NCI-H1436 (cell line): ENCODE data around the gene NUAK1.

ENCODE experiments used
- DNase-seq: peaks from one replicate; lab custom pipeline; 2025; lab: John Stamatoyannopoulos, UW

The NUAK1 gene

DNA sequence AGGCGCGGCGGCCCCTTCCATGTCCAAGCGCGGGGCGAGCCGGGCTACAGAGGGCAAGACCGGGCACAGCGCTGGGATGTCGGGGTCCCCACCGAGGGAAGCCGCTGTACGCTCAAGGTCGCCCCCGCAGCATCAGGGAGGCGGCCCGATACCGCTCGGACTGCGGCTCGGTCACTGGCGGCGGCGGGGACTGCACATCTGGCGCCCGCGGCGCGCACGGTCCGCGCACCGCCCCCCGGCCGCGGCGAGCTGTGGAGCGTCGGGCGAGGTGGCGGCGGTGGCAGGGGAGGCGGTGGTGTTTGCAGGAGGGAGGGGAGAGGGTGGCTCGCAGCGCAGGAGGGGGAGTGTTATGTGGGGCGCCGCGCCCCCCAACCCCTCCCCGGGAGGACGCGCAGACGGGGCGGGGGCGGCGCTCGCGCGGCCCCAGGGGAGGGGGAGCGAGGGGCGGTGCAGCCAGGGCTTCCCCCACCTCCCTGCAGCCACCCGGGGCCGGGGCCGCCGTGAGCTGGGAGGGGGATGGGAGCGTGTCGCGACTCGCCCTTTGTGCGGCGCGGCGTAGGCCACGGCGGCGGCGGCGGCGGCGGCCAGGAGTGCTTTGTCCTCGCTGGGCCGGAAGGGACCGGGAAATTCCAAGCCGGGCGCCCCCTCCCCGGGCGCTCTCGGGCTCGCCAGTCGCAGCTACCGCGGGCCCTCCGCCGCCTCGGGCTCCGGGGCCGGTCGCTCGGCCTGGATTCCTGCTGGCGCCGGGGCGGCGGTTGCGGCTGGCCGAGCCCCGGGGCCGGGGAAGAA lies at the start of gene NUAK1:
Gene NUAK1, minus strand, starts transcription at position 322 of the 789 bp plus-strand sequence. Its CDS starts 301 bp downstream, at position 21.
- peak; percentile 82 for DNase-seq

DNA sequence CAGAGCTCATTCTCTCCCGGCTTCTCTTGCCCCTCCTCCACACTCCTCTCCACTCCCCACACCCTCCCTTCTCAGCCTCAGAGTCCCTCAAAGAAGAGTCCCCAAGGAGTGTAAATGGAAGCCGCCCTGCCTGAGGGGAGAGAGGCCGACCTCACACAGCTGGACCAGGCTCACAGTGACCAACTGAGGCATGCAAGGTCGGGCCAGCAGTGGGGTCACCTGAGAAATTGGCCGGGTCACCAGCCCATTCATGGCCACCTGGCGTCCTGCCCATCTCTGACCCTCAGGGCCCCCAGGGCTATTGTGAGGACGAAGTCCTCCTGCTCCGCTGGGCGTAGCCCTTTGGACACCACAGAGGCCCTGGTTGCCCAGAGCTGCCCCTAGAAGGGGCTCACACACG lies 49.5 kb upstream of the NUAK1 start:
- DNase-seq = no peak

GRCh38 chr12:106187842-106188241 lies 49.1 kb upstream of the NUAK1 start:
- no peak for DNase-seq

DNA sequence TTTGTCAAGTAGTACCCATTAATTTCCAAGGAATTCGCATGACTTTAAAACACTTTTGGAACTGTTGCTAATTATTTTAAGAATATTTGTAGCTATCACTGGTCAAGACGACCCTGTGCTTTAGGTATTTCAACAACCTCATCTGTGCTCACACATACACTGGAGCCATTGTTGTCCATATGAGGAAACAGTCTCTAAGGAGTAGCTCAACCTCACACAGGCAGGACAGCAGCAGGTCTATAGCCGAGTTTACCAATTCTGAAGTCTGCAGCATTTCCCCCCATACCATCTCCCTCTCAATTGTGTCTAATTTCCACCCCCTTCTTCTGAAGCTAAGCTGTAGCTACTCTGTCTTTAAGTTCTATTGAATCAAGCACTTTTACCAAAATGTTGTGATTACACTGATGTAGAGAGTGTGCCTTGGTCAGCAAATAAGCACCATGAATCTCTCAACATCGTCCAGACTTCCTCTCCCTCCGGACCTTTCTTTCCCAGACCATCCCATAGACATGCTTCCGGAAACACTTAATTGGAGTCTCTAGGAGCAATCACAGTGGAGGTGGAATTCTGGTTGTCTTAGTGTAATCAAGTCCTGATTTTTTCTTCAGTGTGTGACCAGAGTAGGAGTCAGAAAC lies 48.5 kb upstream of the NUAK1 start:
- DNase-seq = no peak

DNA sequence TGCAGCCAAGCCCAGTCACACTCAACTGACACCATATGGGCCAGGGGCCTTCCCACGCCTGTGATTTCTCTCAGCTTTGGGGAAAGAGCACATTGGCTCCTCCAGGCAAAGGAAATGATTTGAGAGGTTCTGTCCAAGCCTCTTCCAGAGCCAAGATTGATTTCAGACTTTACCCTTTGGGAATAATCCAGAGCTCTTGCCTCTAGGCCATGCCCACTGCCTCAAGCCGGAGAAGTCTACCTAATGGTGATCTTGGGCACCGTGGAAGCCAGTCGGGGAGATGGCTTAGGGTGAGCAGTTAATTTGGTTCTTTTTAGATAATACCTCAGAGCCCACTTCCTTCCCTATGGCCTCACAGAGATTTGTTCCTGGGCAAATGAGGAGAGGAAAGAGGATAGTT lies 45.0 kb upstream of the NUAK1 start:
- DNase-seq = no peak

DNA sequence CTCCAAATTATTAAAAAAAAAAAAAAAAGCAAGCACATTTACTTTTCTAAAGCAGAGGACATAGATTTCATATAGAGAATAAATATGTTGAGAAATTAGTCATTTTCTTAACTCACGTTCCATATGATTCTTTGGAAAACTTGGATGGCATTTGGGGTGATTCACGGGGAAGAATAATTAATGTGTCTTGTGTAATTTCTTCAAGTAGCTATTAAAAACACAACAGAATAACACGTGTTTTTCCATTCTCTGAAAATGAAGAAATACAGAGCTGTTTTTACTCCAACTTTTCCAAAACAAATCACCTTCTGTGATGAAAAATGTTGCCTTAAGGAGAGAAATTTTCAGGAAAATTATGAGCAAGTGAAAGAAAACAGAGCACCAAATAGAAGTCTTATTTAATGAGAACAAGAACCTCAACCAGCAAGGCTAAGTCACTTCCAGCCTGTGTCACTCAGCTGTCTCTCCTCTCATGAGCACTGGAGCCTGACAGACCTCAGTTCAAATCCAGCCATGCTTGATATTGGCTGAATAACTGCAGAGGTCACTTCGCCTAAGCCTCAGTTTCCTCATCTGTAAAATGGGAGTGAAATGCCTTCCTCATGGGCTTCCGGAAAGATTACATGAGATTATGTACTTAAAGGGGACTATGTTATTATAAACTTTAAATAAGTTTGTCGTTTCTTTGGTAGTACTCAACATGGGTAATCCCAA lies 42.8 kb upstream of the NUAK1 start:
- DNase-seq = no peak

- DNase-seq = peak; percentile 83
Observed at GRCh38 chr12:106179086-106179485, 40.3 kb upstream of the NUAK1 start.

DNA sequence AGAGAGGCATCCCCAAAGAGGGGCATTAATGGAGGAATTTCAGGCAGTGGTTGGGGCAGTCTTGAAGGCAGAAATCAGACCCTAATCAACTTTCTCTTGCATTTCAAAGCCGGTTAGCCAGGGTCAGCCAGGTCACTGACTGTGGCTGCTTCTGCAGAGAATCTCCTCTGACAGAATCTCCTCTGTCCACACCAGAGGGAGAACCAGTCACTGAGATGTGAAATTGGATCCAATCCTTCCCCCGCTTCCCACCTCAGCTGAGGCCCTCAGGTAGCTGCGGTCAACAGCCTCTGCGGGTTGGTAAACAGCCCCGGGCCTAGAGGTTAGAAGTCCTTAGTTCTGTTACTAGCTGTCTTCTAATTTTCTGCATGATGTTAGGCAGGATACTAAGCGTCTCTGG lies 39.8 kb upstream of the NUAK1 start:
- DNase-seq = no peak

DNA sequence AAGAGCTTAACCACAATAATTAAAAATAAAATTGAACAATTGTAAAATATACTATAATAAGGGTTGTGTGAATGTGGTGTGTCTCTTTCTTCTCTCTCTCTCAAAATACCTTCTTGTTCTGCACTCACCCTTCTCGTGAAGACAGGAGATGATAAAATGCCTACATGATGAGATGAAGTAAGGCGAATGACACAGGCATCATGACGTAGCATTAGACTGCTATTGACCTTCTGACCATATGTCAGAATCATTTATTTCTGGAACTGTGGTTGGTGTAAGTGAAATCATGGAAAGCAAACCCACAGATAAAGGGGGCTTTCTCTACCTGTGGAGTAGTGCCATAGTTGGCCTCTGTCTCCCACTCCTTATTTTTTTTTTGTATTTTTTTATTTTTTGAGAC lies 37.8 kb upstream of the NUAK1 start:
- DNase-seq = no peak

- DNase-seq = no peak
Observed at GRCh38 chr12:106174876-106175275, 36.1 kb upstream of the NUAK1 start.

DNA sequence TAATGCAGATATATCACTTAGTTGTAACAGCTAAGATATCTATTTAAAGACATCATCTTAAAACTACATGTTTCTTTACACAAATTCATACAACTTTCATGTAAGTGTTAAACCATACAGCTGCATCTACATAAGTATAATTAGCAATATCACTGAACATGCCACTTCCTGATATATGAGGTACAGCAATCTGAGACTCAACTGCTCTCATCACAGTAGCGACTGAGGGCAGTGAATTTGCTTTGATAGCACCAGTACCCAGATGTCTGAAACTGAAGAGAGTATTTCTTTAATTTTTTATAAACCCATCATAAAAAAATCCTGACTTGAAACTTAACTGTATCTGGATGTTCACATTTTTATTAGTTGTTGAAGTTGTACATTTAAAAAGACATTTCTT lies 34.7 kb upstream of the NUAK1 start:
- no peak for DNase-seq

DNA sequence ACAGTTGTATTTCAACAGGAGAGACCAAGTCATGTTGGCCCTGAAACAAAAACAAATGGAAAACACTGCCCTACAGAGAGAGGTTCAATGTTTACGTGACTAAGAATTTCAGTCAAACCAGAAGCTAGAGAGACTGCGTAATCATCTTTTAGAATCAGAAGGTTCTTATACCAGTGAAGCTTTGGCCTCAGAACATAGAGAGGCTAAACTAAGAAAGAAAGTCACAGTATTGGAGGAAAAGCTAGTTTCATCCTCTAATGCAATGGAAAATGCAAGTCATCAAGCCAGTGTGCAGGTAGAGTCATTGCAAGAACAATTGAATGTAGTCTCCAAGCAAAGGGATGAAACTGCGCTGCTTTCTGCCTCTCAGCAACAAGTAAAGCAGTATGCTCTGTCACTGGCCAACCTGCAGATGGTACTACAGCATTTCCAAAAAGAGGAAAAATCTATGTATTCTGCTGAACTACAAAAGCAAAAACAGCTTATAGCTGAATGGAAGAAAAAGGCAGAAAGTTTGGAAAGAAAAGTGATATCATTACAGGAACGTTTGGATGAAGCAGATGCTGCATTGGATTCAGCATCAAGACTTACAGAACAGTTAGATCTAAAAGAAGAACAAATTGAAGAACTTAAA lies 32.5 kb upstream of the NUAK1 start:
- DNase-seq = no peak

- no peak for DNase-seq
Observed at GRCh38 chr12:106170285-106170684, 31.5 kb upstream of the NUAK1 start.

- no peak for DNase-seq
Observed at GRCh38 chr12:106163712-106164111, 25.0 kb upstream of the NUAK1 start.

- DNase-seq = no peak
Observed at GRCh38 chr12:106161491-106161890, 22.7 kb upstream of the NUAK1 start.

DNA sequence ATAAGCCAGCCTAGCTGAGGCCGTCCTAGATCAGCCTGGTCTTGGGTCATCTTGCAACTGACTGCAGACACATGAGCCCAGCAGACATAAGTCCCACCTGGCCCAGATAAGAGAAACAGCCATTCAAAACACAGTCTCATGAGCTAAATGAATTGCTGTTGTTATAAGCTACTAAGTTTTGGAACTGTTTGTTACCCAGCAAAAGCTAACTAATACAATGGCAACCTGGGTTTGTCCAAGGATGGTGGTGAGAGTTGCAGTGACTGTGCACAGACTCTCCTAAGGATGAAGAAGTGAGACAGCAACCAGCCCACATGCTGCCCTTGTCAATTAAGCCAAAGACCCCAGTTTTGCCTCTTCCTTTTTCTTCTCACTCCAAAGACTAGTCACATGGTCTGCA lies 22.2 kb upstream of the NUAK1 start:
- DNase-seq = no peak

- DNase-seq = no peak
Observed at GRCh38 chr12:106157802-106158201, 19.0 kb upstream of the NUAK1 start.

- no peak for DNase-seq
Observed at GRCh38 chr12:106154751-106155273, 16.1 kb upstream of the NUAK1 start.

DNA sequence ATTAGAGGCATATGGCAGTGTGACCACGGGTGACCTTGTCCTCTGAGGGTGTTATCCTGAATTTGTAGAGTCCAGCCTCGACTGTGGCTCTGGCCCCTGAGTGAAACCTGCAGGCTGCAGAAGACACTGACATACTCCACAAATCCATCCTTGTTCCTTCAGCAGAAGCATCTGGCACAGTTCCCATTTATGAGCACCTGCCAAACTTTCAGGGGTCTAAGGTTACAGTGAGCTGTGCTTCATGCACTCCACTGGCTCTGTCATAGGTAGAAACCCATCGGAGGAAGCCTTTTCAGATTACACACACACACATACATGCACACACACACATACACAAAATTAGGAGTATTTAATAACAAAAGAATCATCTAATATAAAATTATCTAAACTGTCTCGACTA lies 13.6 kb upstream of the NUAK1 start:
- peak; percentile 27 for DNase-seq

DNA sequence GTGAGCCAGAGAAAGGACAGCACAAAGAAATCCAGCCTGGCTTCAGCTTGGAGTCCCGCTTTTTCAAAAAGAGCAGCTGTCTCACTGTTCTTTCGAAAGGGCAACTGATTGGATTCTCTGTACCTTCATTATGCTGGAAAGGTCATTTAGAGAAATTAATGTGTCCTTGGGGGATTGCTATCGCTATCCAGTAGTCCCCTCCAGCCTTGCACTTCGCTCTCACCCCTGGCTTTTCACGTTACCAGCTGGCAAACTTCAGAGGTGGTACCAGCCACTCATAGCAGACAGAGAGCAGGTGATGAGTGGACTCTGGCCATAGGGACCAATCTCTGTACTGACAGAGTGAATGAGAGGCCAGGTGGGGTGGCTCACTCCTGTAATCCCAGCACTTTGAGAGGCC lies 11.8 kb upstream of the NUAK1 start:
- DNase-seq = peak; percentile 34

GRCh38 chr12:106149096-106149784 lies 10.5 kb upstream of the NUAK1 start:
- DNase-seq = no peak

DNA sequence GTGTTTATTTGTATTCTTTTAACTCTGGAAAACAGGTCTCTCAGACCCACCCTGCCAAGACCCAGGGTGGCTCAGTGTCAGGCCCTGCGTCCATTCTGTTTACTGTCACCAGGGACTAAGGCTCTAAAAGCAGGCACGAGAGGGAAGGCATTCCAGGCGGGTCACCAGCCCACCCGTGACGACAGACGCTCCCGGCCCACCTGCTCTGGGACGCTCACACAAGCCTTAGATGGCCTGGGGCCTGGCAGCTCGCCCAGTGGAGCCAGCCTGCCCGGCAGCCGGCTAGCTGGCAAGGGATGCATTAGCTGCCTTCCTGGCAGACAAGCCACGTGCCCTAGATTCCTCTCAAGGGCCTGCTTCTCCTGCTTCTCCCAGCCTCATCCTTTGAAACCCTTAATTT lies 9.2 kb upstream of the NUAK1 start:
- no peak for DNase-seq
